ENCODE data around the gene ASZ1.

ASZ1 gene

GRCh38 chr7:117458977-117459583 lies 31.8 kb upstream of the ASZ1 start:
- Histone ChIP-seq H3K4me2 (ENCODE audit: low read depth, low read length, poor library complexity, severe bottlenecking) (no peak overlapping the region), H3K9me3 (ENCODE audit: insufficient read depth, low read length) (no peaks in the 10 kb centered on the region), H2AFZ (ENCODE audit: low read depth, low read length, severe bottlenecking) (no peak overlapping the region), H3K27me3 (ENCODE audit: low read length) (no peaks in the 10 kb centered on the region), H3K27ac (ENCODE audit: low read depth, low read length) (no peak overlapping the region), H3K36me3 (ENCODE audit: low read length) (no peaks in the 10 kb centered on the region), H3K79me2 (ENCODE audit: insufficient read depth, low read length) (no peaks in the 10 kb centered on the region), H3F3A (ENCODE audit: insufficient read depth) (no peaks in the 10 kb centered on the region), H3K4me3 (ENCODE audit: insufficient read depth, low read length, poor library complexity, severe bottlenecking) (no peak overlapping the region), H4K20me1 (ENCODE audit: low read depth, low read length) (no peaks in the 10 kb centered on the region), H3K9ac (ENCODE audit: low read length) (no peak overlapping the region), H3K9me2 (replicated peaks; ENCODE audit: insufficient read depth, low read length) (no peaks in the 10 kb centered on the region)
- no peak for TF ChIP-seq EZH2phosphoT487 (conservative IDR thresholded peaks at IDR 0.05; ENCODE audit: low read length)
- TF ChIP-seq, protein P1, sequence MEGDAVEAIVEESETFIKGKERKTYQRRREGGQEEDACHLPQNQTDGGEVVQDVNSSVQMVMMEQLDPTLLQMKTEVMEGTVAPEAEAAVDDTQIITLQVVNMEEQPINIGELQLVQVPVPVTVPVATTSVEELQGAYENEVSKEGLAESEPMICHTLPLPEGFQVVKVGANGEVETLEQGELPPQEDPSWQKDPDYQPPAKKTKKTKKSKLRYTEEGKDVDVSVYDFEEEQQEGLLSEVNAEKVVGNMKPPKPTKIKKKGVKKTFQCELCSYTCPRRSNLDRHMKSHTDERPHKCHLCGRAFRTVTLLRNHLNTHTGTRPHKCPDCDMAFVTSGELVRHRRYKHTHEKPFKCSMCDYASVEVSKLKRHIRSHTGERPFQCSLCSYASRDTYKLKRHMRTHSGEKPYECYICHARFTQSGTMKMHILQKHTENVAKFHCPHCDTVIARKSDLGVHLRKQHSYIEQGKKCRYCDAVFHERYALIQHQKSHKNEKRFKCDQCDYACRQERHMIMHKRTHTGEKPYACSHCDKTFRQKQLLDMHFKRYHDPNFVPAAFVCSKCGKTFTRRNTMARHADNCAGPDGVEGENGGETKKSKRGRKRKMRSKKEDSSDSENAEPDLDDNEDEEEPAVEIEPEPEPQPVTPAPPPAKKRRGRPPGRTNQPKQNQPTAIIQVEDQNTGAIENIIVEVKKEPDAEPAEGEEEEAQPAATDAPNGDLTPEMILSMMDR (IDR thresholded peaks at IDR 0.05; ENCODE audit: insufficient read depth, low read length, poor library complexity, severe bottlenecking): peak; percentile 49

DNA sequence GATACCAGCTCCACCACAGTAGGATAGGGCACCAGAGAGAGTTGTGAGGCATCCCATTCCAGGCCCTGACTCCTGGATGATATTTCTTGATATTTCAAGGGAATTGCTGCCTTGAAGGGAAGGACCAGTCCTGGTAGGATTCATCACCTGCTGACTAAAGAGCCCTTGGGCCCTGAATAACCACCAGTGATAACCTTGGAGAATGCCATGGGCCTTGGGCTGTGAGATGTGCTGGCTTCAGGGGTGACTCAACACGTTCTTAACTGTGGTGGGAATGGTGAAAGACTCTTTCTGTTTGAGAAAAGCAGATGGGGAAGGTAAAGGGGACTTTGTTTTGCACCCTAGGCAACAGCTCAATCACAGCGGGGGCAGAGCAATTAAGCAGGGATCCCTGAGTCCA lies 21.4 kb upstream of the ASZ1 start:
- TF ChIP-seq EZH2phosphoT487 (conservative IDR thresholded peaks at IDR 0.05; ENCODE audit: low read length): no peak
- TF ChIP-seq, protein P1 (IDR thresholded peaks at IDR 0.05; ENCODE audit: insufficient read depth, low read length, poor library complexity, severe bottlenecking): no peak
- Histone ChIP-seq H3F3A (ENCODE audit: insufficient read depth) (no peaks in the 10 kb centered on the region), H3K36me3 (ENCODE audit: low read length) (no peaks in the 10 kb centered on the region), H3K27me3 (ENCODE audit: low read length) (no peaks in the 10 kb centered on the region), H4K20me1 (ENCODE audit: low read depth, low read length) (no peaks in the 10 kb centered on the region), H3K4me2 (ENCODE audit: low read depth, low read length, poor library complexity, severe bottlenecking) (no peak overlapping the region), H3K79me2 (ENCODE audit: insufficient read depth, low read length) (no peaks in the 10 kb centered on the region), H3K4me3 (ENCODE audit: insufficient read depth, low read length, poor library complexity, severe bottlenecking) (no peak overlapping the region), H3K9me3 (ENCODE audit: insufficient read depth, low read length) (no peaks in the 10 kb centered on the region), H3K27ac (ENCODE audit: low read depth, low read length) (no peak overlapping the region), H2AFZ (ENCODE audit: low read depth, low read length, severe bottlenecking) (no peak overlapping the region), H3K9ac (ENCODE audit: low read length) (no peak overlapping the region), H3K9me2 (replicated peaks; ENCODE audit: insufficient read depth, low read length) (no peaks in the 10 kb centered on the region)

- no peaks in the 10 kb centered on the region for H4K20me1 ChIP-seq (ENCODE audit: low read depth, low read length)
- H3K9me3 ChIP-seq (ENCODE audit: insufficient read depth, low read length): no peaks in the 10 kb centered on the region
- no peaks in the 10 kb centered on the region for H3K9me2 ChIP-seq (replicated peaks; ENCODE audit: insufficient read depth, low read length)
- H3K4me2 ChIP-seq (ENCODE audit: low read depth, low read length, poor library complexity, severe bottlenecking): no peak overlapping the region
- no peak overlapping the region for H3K27ac ChIP-seq (ENCODE audit: low read depth, low read length)
- H3K36me3 ChIP-seq (ENCODE audit: low read length): no peaks in the 10 kb centered on the region
- no peaks in the 10 kb centered on the region for H3K27me3 ChIP-seq (ENCODE audit: low read length)
- H2AFZ ChIP-seq (ENCODE audit: low read depth, low read length, severe bottlenecking): no peak overlapping the region
- H3K79me2 ChIP-seq (ENCODE audit: insufficient read depth, low read length): no peaks in the 10 kb centered on the region
- H3K4me3 ChIP-seq (ENCODE audit: insufficient read depth, low read length, poor library complexity, severe bottlenecking): no peak overlapping the region
- H3K9ac ChIP-seq (ENCODE audit: low read length): no peak overlapping the region
- TF ChIP-seq, protein P1 (IDR thresholded peaks at IDR 0.05; ENCODE audit: insufficient read depth, low read length, poor library complexity, severe bottlenecking): no peak
- no peak for TF ChIP-seq EZH2phosphoT487 (conservative IDR thresholded peaks at IDR 0.05; ENCODE audit: low read length)
- H3F3A ChIP-seq (ENCODE audit: insufficient read depth): no peaks in the 10 kb centered on the region
Measured at GRCh38 chr7:117446220-117446815, 19.0 kb upstream of the ASZ1 start.
